Measurements from ENCODE around the gene PHLDB2.

PHLDB2 gene

DNA sequence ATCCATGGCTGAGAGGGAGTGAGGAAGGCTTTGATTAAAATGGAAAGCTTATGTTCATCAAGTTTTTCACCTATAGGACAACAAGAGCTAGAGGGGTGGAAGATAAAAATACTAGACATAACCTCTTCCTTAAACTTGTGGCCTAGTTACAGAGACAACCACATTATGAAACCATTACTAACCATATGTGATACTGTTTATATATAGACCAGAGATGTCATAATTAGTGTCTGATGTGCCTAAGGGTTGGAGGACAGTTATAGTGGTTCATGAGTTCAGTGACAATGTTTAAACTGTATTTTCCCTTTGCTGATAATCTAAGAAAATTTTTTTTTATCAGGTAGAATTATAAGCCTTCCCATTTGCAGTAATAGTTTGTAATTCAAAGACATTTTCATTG lies 23.7 kb downstream of the PHLDB2 start:
- no peak for DNase-seq (ENCODE audit: low spot score)
- TF ChIP-seq, protein P1, sequence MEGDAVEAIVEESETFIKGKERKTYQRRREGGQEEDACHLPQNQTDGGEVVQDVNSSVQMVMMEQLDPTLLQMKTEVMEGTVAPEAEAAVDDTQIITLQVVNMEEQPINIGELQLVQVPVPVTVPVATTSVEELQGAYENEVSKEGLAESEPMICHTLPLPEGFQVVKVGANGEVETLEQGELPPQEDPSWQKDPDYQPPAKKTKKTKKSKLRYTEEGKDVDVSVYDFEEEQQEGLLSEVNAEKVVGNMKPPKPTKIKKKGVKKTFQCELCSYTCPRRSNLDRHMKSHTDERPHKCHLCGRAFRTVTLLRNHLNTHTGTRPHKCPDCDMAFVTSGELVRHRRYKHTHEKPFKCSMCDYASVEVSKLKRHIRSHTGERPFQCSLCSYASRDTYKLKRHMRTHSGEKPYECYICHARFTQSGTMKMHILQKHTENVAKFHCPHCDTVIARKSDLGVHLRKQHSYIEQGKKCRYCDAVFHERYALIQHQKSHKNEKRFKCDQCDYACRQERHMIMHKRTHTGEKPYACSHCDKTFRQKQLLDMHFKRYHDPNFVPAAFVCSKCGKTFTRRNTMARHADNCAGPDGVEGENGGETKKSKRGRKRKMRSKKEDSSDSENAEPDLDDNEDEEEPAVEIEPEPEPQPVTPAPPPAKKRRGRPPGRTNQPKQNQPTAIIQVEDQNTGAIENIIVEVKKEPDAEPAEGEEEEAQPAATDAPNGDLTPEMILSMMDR (conservative IDR thresholded peaks at IDR 0.05; ENCODE audit: low read depth): no peak
- POLR2A ChIA-PET (ENCODE audit: low non-redundant PET): no interaction called here
- CTCF ChIA-PET: no interaction called here
- no peak overlapping the region for H3K27ac ChIP-seq

DNA sequence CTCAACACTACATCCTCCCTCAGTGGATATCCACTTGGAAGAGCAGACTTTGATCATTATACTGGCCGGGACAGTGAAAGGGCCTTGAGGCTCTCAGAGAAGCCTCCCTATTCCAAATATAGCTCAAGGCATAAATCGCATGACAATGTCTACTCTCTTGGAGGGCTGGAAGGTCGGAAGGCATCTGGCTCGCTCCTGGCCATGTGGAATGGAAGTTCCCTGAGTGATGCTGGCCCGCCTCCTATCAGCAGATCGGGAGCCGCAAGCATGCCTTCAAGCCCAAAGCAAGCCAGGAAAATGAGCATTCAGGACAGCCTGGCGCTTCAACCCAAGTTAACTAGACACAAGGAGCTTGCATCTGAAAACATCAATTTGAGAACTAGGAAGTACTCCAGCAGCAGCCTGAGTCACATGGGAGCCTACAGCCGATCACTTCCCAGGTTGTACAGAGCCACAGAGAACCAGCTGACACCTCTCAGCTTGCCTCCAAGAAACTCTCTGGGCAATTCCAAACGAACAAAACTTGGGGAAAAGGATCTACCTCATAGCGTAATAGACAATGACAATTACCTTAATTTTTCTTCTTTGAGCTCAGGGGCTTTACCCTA lies 25.4 kb downstream of the PHLDB2 start:
- TF ChIP-seq, protein P1 (conservative IDR thresholded peaks at IDR 0.05; ENCODE audit: low read depth): no peak
- CTCF ChIA-PET: interaction anchor here (0.6 kb wide), 1 partner anchor 148 kb away, joined by 3 read pairs; no protein-coding TSS in a partner anchor
- DNase-seq (ENCODE audit: low spot score): no peak
- POLR2A ChIA-PET (ENCODE audit: low non-redundant PET): no interaction called here
- no peak overlapping the region for H3K27ac ChIP-seq

DNA sequence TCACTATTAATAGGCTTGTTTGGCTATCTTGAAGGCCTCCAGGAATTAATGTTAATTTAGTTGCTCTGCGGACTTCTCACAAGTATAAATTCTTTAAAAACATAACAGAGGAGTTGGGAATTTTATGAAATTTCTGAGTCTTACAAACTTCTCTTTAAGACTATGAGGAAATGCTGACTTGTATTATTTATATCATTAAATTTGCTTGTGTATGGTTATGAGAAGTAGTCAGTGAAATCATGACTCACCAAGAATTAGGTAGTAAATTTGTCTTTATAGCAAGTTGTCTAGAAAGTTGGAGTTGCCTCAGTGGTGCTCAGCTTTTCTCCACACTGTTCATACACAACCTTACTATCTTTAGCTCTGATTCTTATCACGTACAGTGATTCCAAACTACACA lies 26.5 kb downstream of the PHLDB2 start:
- TF ChIP-seq, protein P1 (conservative IDR thresholded peaks at IDR 0.05; ENCODE audit: low read depth): no peak
- POLR2A ChIA-PET (ENCODE audit: low non-redundant PET): no interaction called here
- no peak overlapping the region for H3K27ac ChIP-seq
- no peak for DNase-seq (ENCODE audit: low spot score)
- CTCF ChIA-PET: no interaction called here

DNA sequence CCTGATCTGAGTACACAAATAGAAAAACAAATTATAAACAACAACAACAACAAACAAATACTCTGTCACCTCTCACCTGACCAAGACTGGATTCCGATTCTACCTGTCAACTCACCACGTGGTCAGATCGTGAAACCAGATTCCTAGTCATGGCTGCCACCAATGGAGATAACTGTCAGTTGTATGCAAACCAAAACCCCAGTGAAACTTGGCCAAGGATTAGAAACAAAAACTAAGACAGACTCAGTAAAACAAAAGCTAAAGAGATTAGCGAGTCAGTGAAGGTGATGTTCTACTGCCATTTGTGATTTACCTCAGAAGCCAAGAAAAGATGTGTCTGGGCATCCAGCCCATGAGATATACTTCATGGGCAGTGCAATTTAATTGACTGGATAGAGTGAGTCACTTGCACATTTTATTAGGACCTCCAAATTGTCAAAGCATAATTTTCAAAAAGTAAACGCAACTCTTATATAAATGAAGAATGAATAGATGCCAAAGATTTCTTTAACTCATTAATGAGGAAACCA lies 31.1 kb downstream of the PHLDB2 start:
- CTCF ChIA-PET: interaction anchor here (0.6 kb wide), 1 partner anchor 910 kb away, joined by 3 read pairs; no protein-coding TSS in a partner anchor
- H3K27ac ChIP-seq: no peak overlapping the region
- POLR2A ChIA-PET (ENCODE audit: low non-redundant PET): no interaction called here
- TF ChIP-seq, protein P1 (conservative IDR thresholded peaks at IDR 0.05; ENCODE audit: low read depth): no peak
- no peak for DNase-seq (ENCODE audit: low spot score)

DNA sequence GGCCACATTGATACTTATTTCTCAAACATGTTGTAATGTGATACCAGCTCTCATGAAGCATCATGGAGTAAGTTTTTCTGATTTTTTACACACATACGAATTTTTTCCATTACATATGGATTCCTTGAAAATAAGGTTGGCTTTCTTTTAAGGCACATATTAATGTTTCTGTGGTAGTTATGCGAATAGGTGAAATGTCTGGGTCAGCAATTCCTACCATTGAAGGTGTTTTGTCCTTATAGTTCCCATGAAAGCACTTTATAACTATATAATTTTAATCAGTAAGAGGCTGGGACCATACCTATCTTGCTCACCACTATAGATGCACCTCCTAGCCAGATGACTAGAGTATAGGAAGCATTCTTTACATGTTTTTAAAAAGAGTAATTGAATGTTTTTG lies 33.0 kb downstream of the PHLDB2 start:
- DNase-seq (ENCODE audit: low spot score): no peak
- ChIA-PET POLR2A (ENCODE audit: low non-redundant PET) (no interaction called here), CTCF (no interaction called here)
- no peak overlapping the region for H3K27ac ChIP-seq
- TF ChIP-seq, protein P1 (conservative IDR thresholded peaks at IDR 0.05; ENCODE audit: low read depth): no peak

DNA sequence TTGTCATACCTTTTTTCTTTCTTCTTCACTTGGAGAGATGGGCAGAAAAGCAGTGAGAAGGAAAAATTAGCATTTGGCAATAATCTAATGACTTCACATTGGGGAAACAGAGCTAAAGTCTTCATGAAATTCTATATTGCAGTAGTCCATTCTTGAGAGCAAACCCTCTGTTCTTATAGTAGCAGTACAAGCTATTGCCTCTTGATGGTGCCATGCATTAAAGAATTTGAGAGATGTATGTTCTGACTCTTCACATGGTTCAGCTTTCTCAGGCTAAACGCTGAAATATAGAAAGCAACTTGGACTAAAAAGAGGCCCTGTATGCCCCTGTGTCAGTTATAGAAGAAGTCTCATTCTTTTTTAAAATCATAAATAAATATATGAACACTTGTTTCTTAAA lies 36.0 kb downstream of the PHLDB2 start:
- ChIA-PET CTCF (interaction anchor here (0.6 kb wide), 1 partner anchor 1459 kb away, joined by 3 read pairs; no protein-coding TSS in a partner anchor), POLR2A (ENCODE audit: low non-redundant PET) (no interaction called here)
- DNase-seq (ENCODE audit: low spot score): no peak
- H3K27ac ChIP-seq: no peak overlapping the region
- TF ChIP-seq, protein P1 (conservative IDR thresholded peaks at IDR 0.05; ENCODE audit: low read depth): no peak

Data from RWPE1 (cell line).